Measurements from ENCODE around the gene BCOR. TPM values are rescaled to one million over a fixed set of nuclear protein-coding genes. Genes with fewer than 3 reads are reported as not detected.

Gene BCOR
- total and polyA plus RNA-seq, 4 experiments from 2014 or later, result 1.9 to 48.7 (median 27.0) TPM

DNA sequence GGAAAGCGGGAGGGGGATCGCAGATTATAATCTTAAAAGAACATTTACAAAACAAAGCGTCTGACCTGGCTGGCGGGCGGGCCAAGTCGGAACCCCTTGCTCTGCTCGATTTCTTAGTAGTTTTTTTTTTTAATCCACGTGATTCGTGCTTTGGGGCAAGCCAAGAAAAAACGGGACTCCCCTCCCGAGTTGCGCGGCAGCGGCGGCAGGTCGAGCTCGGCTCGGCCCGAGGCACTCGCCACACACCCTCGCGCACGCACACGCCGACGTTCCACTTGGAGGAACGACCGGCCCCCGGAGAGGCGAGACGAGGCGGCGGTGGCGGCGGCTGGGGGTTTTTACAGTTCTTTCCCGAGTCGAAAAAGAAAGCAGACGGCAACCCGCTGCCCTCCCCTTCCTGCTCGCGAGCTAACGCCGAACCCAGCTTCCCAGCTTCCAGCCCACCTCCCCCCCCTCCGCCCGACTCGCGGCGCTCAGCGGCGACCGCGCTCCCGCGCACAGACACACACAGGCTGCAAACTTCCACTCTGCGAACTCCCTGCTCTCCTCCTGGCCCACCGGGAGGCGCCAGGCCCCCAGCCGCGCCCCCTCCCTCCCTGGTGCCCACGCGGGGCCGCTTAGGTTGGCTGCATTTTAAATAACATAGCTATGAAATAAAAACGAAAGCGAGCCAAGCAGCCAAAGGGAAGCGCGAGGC, 1.2 kb downstream of the BCOR start:
- Histone ChIP-seq H3K9me3 (ENCODE audit: control insufficient read depth in 1 of 2, low read length in 2 of 2) (no peaks in the 10 kb centered on the region), H3K4me3 (ENCODE audit: low read length in 2 of 2) (peak overlapping the region in 1 of 2 donors; percentile 51), H3K36me3 (ENCODE audit: insufficient read depth, low read length) (no peaks in the 10 kb centered on the region), H3K27me3 (ENCODE audit: insufficient read depth, low read length) (no peaks in the 10 kb centered on the region), H3K27ac (ENCODE audit: low read depth, low read length) (peak overlapping the region; percentile 63), H3K4me1 (ENCODE audit: insufficient read depth, low read length) (peaks cover 27% of the 10 kb centered on the region)
- H3K4me1 Mint-ChIP-seq, result peaks cover 12 to 42% (median 27%) of the 10 kb centered on the region in 4 donors
- peaks cover 0 to 7% (median 0%) of the 10 kb centered on the region in 8 donors for H3K9me3 Mint-ChIP-seq
- H3K4me3 Mint-ChIP-seq, result peak overlapping the region; percentile 84 to 93 (median 89)
- no peaks in the 10 kb centered on the region for H3K27me3 Mint-ChIP-seq
- intact Hi-C loops (cut with micrococcal nuclease), result loop anchor here (1.0 to 2.0 kb wide), 2 partner anchors 79 to 170 kb away; no protein-coding TSS in a partner anchor
- ChIA-PET POLR2A (ENCODE audit: partially characterized antibody) (interaction anchor here (0.8 to 14.3 kb wide), 16 partner anchors 9 to 325 kb away, joined by 3 to 323 read pairs (median 8); no protein-coding TSS in a partner anchor), CTCF (ENCODE audit: partially characterized antibody) (interaction anchor here (0.6 to 1.0 kb wide), 3 partner anchors 57 to 77 kb away, joined by 3 read pairs; no protein-coding TSS in a partner anchor)
- H3K36me3 Mint-ChIP-seq, result peaks cover 0 to 10% of the 10 kb centered on the region in 2 donors
- DNase-seq, result peak; percentile 65 to 87 (median 69)
- H3K27ac Mint-ChIP-seq, result peak overlapping the region; percentile 75 to 96 (median 91)

GRCh38 chrX:40095583-40096394, 2.0 kb downstream of the BCOR start:
- H3K27ac Mint-ChIP-seq, result peak overlapping the region; percentile 89 to 96 (median 91)
- peaks cover 0 to 10% of the 10 kb centered on the region in 2 donors for H3K36me3 Mint-ChIP-seq
- intact Hi-C loops (cut with micrococcal nuclease), result loop anchor here (2.0 kb wide), 1 partner anchor 171 kb away; no protein-coding TSS in a partner anchor
- no peaks in the 10 kb centered on the region for H3K27me3 Mint-ChIP-seq
- peaks cover 0 to 7% (median under 1%) of the 10 kb centered on the region in 8 donors for H3K9me3 Mint-ChIP-seq
- Histone ChIP-seq H3K36me3 (ENCODE audit: insufficient read depth, low read length) (no peaks in the 10 kb centered on the region), H3K9me3 (ENCODE audit: control insufficient read depth in 1 of 2, low read length in 2 of 2) (no peaks in the 10 kb centered on the region), H3K4me3 (ENCODE audit: low read length in 2 of 2) (peak overlapping the region; percentile 51 to 52), H3K27ac (ENCODE audit: low read depth, low read length) (peak overlapping the region; percentile 63), H3K4me1 (ENCODE audit: insufficient read depth, low read length) (peaks cover 35% of the 10 kb centered on the region), H3K27me3 (ENCODE audit: insufficient read depth, low read length) (no peaks in the 10 kb centered on the region)
- peak overlapping the region; percentile 84 to 97 (median 92) for H3K4me3 Mint-ChIP-seq
- CTCF ChIA-PET (ENCODE audit: partially characterized antibody), result interaction anchor here (1.5 kb wide), 1 partner anchor 72 kb away, joined by 3 read pairs; no protein-coding TSS in a partner anchor
- peak in 2 of 5 donors; percentile 49 to 67 for DNase-seq
- H3K4me1 Mint-ChIP-seq, result peaks cover 18 to 49% (median 33%) of the 10 kb centered on the region in 4 donors
- POLR2A ChIA-PET (ENCODE audit: partially characterized antibody), result interaction anchor here (0.6 to 14.3 kb wide), 13 partner anchors 8 to 1077 kb away, joined by 3 to 323 read pairs (median 6); no protein-coding TSS in a partner anchor

DNA sequence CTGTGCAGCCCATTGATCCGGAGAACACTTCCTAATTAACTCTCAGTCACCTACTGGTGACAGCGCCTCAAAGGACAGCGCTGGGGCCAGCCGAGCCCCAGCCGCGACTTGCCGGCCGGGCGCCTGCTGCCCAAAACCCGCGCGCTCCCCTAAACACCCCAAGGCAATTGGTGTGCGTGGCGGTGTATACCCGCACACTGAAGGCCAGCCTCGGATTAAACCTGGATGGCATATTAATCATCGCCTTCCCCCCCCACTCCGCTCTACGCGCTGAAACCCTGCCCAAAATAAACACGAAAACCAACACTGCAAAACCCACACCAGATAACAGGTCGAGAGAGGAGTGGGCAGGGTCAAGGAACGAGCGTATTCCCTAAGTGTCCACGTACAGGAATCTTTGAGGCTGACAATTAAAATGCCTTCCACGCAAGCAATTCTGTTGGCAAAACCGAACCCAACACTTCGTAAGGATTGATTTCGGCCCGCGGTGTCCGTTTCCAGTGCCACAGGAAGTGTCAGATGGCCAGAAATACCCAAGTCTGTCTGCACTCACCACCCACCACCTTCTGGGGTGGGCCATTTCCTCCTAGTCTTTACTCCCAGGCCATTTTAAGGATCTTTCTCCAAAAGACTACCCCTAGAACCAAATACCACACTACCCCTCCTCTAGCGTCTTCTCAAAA, 2.7 kb downstream of the BCOR start:
- Histone ChIP-seq H3K27ac (ENCODE audit: low read depth, low read length) (peak overlapping the region; percentile 63), H3K36me3 (ENCODE audit: insufficient read depth, low read length) (no peaks in the 10 kb centered on the region), H3K9me3 (ENCODE audit: control insufficient read depth in 1 of 2, low read length in 2 of 2) (no peaks in the 10 kb centered on the region), H3K4me1 (ENCODE audit: insufficient read depth, low read length) (peaks cover 37% of the 10 kb centered on the region), H3K4me3 (ENCODE audit: low read length in 2 of 2) (peak overlapping the region; percentile 51 to 52), H3K27me3 (ENCODE audit: insufficient read depth, low read length) (no peaks in the 10 kb centered on the region)
- intact Hi-C loops (cut with micrococcal nuclease), result no loop called here
- CTCF ChIA-PET (ENCODE audit: partially characterized antibody), result interaction anchor here (1.5 kb wide), 1 partner anchor 73 kb away, joined by 3 read pairs; no protein-coding TSS in a partner anchor
- Mint-ChIP-seq H3K4me3 (peak overlapping the region; percentile 84 to 97 (median 92)), H3K36me3 (peaks cover 0 to 10% of the 10 kb centered on the region in 2 donors), H3K27ac (peak overlapping the region; percentile 81 to 96 (median 90)), H3K4me1 (peaks cover 19 to 51% (median 35%) of the 10 kb centered on the region in 4 donors), H3K9me3 (peaks cover 0 to 7% (median under 1%) of the 10 kb centered on the region in 8 donors), H3K27me3 (no peaks in the 10 kb centered on the region)
- POLR2A ChIA-PET (ENCODE audit: partially characterized antibody), result interaction anchor here (0.8 to 14.3 kb wide), 9 partner anchors 10 to 239 kb away, joined by 3 to 323 read pairs (median 7); no protein-coding TSS in a partner anchor
- DNase-seq, result no peak

GRCh38 chrX:40094041-40094899, 3.5 kb downstream of the BCOR start:
- Histone ChIP-seq H3K27me3 (ENCODE audit: insufficient read depth, low read length) (no peaks in the 10 kb centered on the region), H3K4me1 (ENCODE audit: insufficient read depth, low read length) (peaks cover 37% of the 10 kb centered on the region), H3K4me3 (ENCODE audit: low read length in 2 of 2) (peak overlapping the region in 1 of 2 donors; percentile 51), H3K27ac (ENCODE audit: low read depth, low read length) (peak overlapping the region; percentile 63), H3K36me3 (ENCODE audit: insufficient read depth, low read length) (no peaks in the 10 kb centered on the region), H3K9me3 (ENCODE audit: control insufficient read depth in 1 of 2, low read length in 2 of 2) (no peaks in the 10 kb centered on the region)
- ChIA-PET POLR2A (ENCODE audit: partially characterized antibody) (interaction anchor here (0.7 to 14.3 kb wide), 11 partner anchors 9 to 80 kb away, joined by 3 to 323 read pairs (median 5); no protein-coding TSS in a partner anchor), CTCF (ENCODE audit: partially characterized antibody) (interaction anchor here (0.6 to 1.5 kb wide), 3 partner anchors 12 to 74 kb away, joined by 3 read pairs; no protein-coding TSS in a partner anchor)
- DNase-seq, result peak in 2 of 5 donors; percentile 32 to 57
- Mint-ChIP-seq H3K4me1 (peaks cover 22 to 49% (median 34%) of the 10 kb centered on the region in 4 donors), H3K36me3 (peaks cover 0 to 10% of the 10 kb centered on the region in 2 donors), H3K27me3 (no peaks in the 10 kb centered on the region), H3K27ac (peak overlapping the region in 4 of 7 donors; percentile 4 to 96 (median 79)), H3K4me3 (peak overlapping the region; percentile 84 to 97 (median 92)), H3K9me3 (peaks cover 0 to 6% (median 0%) of the 10 kb centered on the region in 8 donors)
- intact Hi-C loops (cut with micrococcal nuclease), result no loop called here

DNA sequence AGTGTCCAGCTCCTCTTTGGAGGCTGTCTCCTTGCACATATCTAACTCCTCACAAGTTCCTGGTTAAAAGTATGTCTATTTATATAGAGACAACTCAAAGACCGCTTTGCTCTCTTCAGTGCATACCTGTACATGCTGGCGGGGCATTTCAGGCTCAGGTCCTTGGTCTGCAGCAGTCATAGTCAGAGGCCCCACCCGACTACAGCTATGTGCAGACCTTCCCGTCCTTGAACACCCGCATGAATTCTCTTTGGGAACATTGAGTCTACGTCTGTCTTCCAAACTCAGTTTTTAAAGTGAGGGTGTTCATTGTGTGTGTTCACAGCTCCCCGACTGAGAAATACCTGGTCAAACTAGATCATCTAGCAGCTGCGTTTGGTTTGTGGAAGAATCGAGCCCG, 4.2 kb downstream of the BCOR start:
- Histone ChIP-seq H3K27me3 (ENCODE audit: insufficient read depth, low read length) (no peaks in the 10 kb centered on the region), H3K36me3 (ENCODE audit: insufficient read depth, low read length) (no peaks in the 10 kb centered on the region), H3K9me3 (ENCODE audit: control insufficient read depth in 1 of 2, low read length in 2 of 2) (no peaks in the 10 kb centered on the region), H3K4me3 (ENCODE audit: low read length in 2 of 2) (no peak overlapping the region), H3K4me1 (ENCODE audit: insufficient read depth, low read length) (peaks cover 43% of the 10 kb centered on the region), H3K27ac (ENCODE audit: low read depth, low read length) (no peak overlapping the region)
- Mint-ChIP-seq H3K4me3 (peak overlapping the region; percentile 63 to 97 (median 71)), H3K36me3 (peaks cover 0 to 8% of the 10 kb centered on the region in 2 donors), H3K9me3 (peaks cover 0 to 6% (median 0%) of the 10 kb centered on the region in 8 donors), H3K4me1 (peaks cover 28 to 54% (median 40%) of the 10 kb centered on the region in 4 donors), H3K27ac (peak overlapping the region in 3 of 7 donors; percentile 13 to 96 (median 35)), H3K27me3 (no peaks in the 10 kb centered on the region)
- DNase-seq, result no peak
- ChIA-PET POLR2A (ENCODE audit: partially characterized antibody) (interaction anchor here (0.8 to 14.3 kb wide), 5 partner anchors 9 to 79 kb away, joined by 3 to 323 read pairs (median 5); no protein-coding TSS in a partner anchor), CTCF (ENCODE audit: partially characterized antibody) (interaction anchor here (0.6 to 1.5 kb wide), 2 partner anchors 11 to 27 kb away, joined by 3 read pairs; no protein-coding TSS in a partner anchor)
- intact Hi-C loops (cut with micrococcal nuclease), result no loop called here

All from CD4-positive, alpha-beta memory T cell (primary cell).